Upper lobe of left lung (tissue), 4 donors: ENCODE results near the gene PPM1L.

Experiments
- CTCF ChIP-seq, 6 experiments: fragments of 450-650 bp in 4 of 6; fragments of 200-600 bp in 2 of 6; sonication (generic) in 2 of 6; IDR thresholded peaks; one replicate each; pipeline ENCODE4 v1.5.1; 2016 to 2019; ENCODE audit warnings: antibody characterized with exemption in 6 of 6
- EP300 ChIP-seq, 4 donors: sonication (generic); formaldehyde crosslinking; IDR thresholded peaks; one replicate each; pipeline ENCODE4 v1.5.1; 2017; ENCODE audit warnings: antibody characterized with exemption in 4 of 4, control low read depth in 2 of 4
- POLR2AphosphoS5 ChIP-seq, 2 donors: sonication (generic); formaldehyde crosslinking; IDR thresholded peaks; one replicate each; pipeline ENCODE4 v1.5.1; 2017; ENCODE audit warnings: antibody characterized with exemption in 2 of 2

GRCh38 chr3:160987982-160988964 lies 232.2 kb downstream of the PPM1L start:
- TF ChIP-seq CTCF (IDR thresholded peaks at IDR 0.05): no peak
- no peak for TF ChIP-seq POLR2AphosphoS5 (IDR thresholded peaks at IDR 0.05)
- TF ChIP-seq EP300 (IDR thresholded peaks at IDR 0.05): no peak
